Type B pancreatic cell (in vitro differentiated cells): ENCODE measurements around the gene TRIML2. TPM values are rescaled to one million over a fixed set of nuclear protein-coding genes. Genes with fewer than 3 reads are reported as not detected.

ENCODE experiments used
- DNase-seq: peaks from one replicate; pipeline ENCODE4 v3.0.0; 2021; ENCODE audit warnings: mixed read lengths; ENCODE audit not compliant: unreplicated experiment; ENCODE audit errors: extremely low spot score
- H3K27ac Mint-ChIP-seq: 2 replicates; pipeline ENCODE4 v1.8.0; 2021; ENCODE audit warnings: mild to moderate bottlenecking, mixed read lengths
- H3K27me3 Mint-ChIP-seq: 2 replicates; pipeline ENCODE4 v1.8.0; 2021; ENCODE audit warnings: mixed read lengths
- H3K36me3 Mint-ChIP-seq: 2 replicates; pipeline ENCODE4 v1.8.0; 2021; ENCODE audit warnings: mixed read lengths
- H3K4me1 Mint-ChIP-seq: one replicate; pipeline ENCODE4 v1.8.0; 2021; ENCODE audit warnings: mixed read lengths; ENCODE audit not compliant: unreplicated experiment
- H3K4me3 Mint-ChIP-seq: 2 replicates; pipeline ENCODE4 v1.8.0; 2021; ENCODE audit warnings: mild to moderate bottlenecking, mixed read lengths
- H3K9me3 Mint-ChIP-seq: 2 replicates; pipeline ENCODE4 v1.8.0; 2021; ENCODE audit warnings: mixed read lengths
- long read RNA-seq: library from polyadenylated mRNA; unstranded; transcript quantifications from one replicate; pipeline ENCODE4 v2.0.0, GENCODE V29; 2020
- total RNA-seq: library from RNA; stranded (reverse); gene quantifications from 2 replicates; pipeline ENCODE4 v1.2.1, GENCODE V29; 2021; ENCODE audit warnings: low replicate concordance
- TF ChIP-seq, protein P1 (sequence below): fragments of 200-600 bp; sonication (generic); conservative IDR thresholded peaks from 2 replicates; pipeline ENCODE4 v1.5.0; 2021; ENCODE audit warnings: antibody characterized with exemption, mild to moderate bottlenecking

TRIML2 gene, protein sequence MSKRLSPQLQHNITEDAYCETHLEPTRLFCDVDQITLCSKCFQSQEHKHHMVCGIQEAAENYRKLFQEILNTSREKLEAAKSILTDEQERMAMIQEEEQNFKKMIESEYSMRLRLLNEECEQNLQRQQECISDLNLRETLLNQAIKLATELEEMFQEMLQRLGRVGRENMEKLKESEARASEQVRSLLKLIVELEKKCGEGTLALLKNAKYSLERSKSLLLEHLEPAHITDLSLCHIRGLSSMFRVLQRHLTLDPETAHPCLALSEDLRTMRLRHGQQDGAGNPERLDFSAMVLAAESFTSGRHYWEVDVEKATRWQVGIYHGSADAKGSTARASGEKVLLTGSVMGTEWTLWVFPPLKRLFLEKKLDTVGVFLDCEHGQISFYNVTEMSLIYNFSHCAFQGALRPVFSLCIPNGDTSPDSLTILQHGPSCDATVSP
- 0.24 and 3.4 TPM in 2 replicates for total RNA-seq
- long read RNA-seq, partial matches to known transcripts: 0 of 2 reads
- long read RNA-seq, other reads (novel, unspliced or antisense): 2 of 2 reads

DNA sequence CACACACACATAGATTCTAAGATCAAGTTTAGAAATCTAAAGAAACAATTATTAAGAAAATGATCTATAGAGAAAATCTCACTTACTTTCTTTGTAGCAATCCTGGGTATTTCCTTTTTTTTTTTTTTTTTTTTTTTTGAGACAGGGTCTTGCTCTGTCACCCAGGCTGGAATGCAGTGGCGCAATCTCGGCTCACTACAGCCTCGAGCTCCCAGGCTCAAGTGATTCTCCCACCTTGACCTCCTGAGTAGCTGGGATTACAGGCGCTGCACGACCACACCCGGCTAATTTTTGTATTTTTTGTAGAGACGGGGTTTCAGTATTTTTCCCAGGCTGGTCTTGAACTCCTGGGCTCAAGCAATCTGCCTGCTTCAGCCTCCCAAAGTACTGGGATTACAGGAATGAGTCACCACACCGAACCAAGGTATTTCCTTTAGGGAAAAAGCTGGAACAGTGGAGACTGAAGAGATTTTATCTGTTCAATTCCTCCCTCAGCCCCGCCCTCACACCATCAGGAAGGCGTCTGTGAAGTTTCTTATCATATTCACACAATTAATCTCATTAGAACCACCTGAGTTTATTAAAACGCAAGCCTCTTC is at the start of gene TRIML2:
TSS of gene TRIML2 (minus strand) at position 447 of the 599 bp plus-strand sequence. CDS start 4,235 bp downstream, outside the sequence.
- Mint-ChIP-seq H3K36me3 (peaks cover 3% of the 10 kb centered on the region), H3K27me3 (no peaks in the 10 kb centered on the region), H3K4me1 (peaks cover 12% of the 10 kb centered on the region), H3K4me3 (peak within 1 kb of the TSS; percentile 19), H3K27ac (peak within 1 kb of the TSS; percentile 87), H3K9me3 (peaks cover 8% of the 10 kb centered on the region)
- TF ChIP-seq, protein P1, sequence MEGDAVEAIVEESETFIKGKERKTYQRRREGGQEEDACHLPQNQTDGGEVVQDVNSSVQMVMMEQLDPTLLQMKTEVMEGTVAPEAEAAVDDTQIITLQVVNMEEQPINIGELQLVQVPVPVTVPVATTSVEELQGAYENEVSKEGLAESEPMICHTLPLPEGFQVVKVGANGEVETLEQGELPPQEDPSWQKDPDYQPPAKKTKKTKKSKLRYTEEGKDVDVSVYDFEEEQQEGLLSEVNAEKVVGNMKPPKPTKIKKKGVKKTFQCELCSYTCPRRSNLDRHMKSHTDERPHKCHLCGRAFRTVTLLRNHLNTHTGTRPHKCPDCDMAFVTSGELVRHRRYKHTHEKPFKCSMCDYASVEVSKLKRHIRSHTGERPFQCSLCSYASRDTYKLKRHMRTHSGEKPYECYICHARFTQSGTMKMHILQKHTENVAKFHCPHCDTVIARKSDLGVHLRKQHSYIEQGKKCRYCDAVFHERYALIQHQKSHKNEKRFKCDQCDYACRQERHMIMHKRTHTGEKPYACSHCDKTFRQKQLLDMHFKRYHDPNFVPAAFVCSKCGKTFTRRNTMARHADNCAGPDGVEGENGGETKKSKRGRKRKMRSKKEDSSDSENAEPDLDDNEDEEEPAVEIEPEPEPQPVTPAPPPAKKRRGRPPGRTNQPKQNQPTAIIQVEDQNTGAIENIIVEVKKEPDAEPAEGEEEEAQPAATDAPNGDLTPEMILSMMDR: no peak
- DNase-seq: no peak

DNA sequence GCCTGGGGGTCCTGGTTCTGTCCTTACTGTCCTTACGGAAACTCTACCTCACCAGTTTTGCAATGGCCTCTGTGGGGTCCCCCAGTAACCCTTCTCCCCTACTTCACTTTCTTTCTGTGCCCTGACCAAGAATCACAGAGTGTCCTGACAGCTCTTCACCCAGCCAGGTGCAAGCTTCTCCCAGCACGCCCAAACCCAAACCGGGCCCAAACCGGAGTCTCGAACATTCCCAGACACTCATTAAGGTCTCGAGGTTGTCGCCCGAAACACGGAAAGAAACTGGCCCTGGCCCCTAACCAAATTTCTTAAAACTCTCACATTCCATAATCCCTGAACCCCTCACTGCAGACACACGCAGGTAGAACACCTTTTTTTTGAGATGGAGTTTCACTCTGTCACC is 48.9 kb upstream of the TRIML2 start:
- no peaks in the 10 kb centered on the region for H3K9me3 Mint-ChIP-seq
- H3K27ac Mint-ChIP-seq: no peak overlapping the region
- peaks cover 3% of the 10 kb centered on the region for H3K36me3 Mint-ChIP-seq
- no peak for DNase-seq
- TF ChIP-seq, protein P1: no peak
- no peaks in the 10 kb centered on the region for H3K4me1 Mint-ChIP-seq
- no peak overlapping the region for H3K4me3 Mint-ChIP-seq
- H3K27me3 Mint-ChIP-seq: no peaks in the 10 kb centered on the region

DNA sequence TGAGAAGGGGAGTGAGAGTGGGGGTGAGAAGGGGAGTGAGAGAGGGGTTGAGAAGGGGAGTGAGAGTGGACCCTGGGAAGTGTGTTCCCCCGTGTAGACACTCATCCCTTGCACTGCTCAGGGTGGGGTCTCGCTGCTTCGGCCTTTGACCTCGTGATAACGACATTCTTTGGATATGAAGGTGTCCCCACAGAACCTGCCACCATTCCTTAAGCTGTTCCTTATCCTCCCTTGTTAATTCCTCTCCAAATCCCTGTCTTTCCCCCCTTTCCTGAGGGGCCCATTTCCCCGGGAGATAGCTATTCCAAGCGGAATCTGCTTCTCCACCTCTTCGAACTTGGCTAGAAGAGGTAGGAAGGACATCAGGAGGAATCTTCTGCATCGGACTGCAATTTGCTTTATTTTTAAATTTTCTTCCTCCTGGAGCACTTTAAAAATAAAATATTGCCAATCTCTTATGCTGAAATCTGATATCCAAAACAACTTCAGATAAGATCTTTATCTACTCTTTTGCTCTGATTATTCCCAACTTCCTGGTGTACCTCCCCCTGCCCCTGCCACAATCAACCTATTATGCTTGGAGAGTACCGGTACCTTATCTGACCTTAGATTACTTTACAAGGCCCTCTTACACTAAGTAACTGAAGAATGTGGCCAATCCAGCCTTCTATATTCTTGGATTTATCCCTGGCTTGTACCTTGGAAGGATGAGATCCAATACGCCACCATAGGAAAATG is 45.4 kb upstream of the TRIML2 start:
- H3K27me3 Mint-ChIP-seq: no peaks in the 10 kb centered on the region
- H3K36me3 Mint-ChIP-seq: peaks cover 3% of the 10 kb centered on the region
- H3K4me3 Mint-ChIP-seq: peak overlapping the region; percentile 40
- no peak overlapping the region for H3K27ac Mint-ChIP-seq
- no peaks in the 10 kb centered on the region for H3K4me1 Mint-ChIP-seq
- TF ChIP-seq, protein P1: no peak
- no peaks in the 10 kb centered on the region for H3K9me3 Mint-ChIP-seq
- no peak for DNase-seq

DNA sequence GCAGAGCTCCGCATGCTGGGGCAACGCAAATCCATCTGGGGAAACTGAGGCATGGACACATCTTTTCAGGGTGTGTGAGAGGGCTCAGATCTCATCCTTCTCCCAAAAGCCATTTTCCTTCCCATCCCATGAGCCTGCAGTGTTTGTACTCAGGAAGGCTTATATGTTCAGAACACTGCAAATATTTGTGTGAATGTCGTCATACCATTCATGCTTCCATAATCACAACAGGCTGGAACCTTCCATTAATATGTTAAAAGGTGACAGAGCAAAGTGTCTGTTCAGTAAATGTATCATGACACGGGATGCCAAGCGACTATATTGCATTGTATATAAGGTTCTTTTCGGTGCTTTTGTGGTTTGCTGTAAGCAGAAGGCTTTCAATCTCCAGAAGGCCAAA is 38.4 kb upstream of the TRIML2 start:
- no peak overlapping the region for H3K27ac Mint-ChIP-seq
- H3K4me3 Mint-ChIP-seq: no peak overlapping the region

DNA sequence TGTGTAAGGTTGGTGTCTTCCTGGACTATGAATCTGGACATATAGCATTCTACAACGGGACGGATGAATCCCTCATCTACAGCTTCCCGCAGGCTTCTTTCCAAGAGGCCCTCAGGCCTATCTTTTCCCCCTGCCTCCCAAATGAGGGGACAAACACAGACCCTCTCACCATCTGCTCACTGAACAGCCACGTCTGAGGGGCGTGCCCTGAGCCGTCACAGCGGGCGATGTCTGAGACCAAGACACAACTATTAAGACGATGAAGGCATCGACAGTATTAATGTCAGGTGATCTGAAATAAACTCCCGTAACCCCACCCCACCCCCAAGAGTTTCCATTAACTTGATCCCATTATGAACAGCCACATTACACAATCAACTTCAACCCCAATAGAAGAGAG is 37.8 kb upstream of the TRIML2 start:
- peak overlapping the region; percentile 26 for H3K27ac Mint-ChIP-seq
- no peaks in the 10 kb centered on the region for H3K27me3 Mint-ChIP-seq
- H3K9me3 Mint-ChIP-seq: peaks cover 7% of the 10 kb centered on the region
- DNase-seq: no peak
- no peaks in the 10 kb centered on the region for H3K4me1 Mint-ChIP-seq
- H3K36me3 Mint-ChIP-seq: peaks cover 5% of the 10 kb centered on the region
- TF ChIP-seq, protein P1: no peak
- no peak overlapping the region for H3K4me3 Mint-ChIP-seq

More for the DNA sequence above, 38.4 kb upstream of the TRIML2 start:
- peaks cover 5% of the 10 kb centered on the region for H3K36me3 Mint-ChIP-seq
- DNase-seq: no peak
- H3K27me3 Mint-ChIP-seq: no peaks in the 10 kb centered on the region
- H3K4me1 Mint-ChIP-seq: no peaks in the 10 kb centered on the region
- peaks cover 7% of the 10 kb centered on the region for H3K9me3 Mint-ChIP-seq
- TF ChIP-seq, protein P1: no peak
